Adrenal gland (tissue), 12 donors: ENCODE measurements around the gene VPS35L. TPM values are rescaled to one million over a fixed set of nuclear protein-coding genes. Genes with fewer than 3 reads are reported as not detected.

Experiments
- DNase-seq, 7 donors: peaks; one replicate each; pipeline ENCODE4 v3.0.0-alpha.2; 2019 to 2020
- H3K27ac ChIP-seq, 5 donors: fragments of 200-600 bp; sonication (generic) in 4 of 5; 1 replicate in 3 of 5; 2 replicates in 2 of 5; pipeline versions ENCODE4 v1.5.1 to v1.8.0; 2016 to 2020; ENCODE audit warnings: mild to moderate bottlenecking in 1 of 5
- H3K27me3 ChIP-seq: fragments of 200-600 bp; 2 replicates; pipeline ENCODE4 v1.8.0; 2021
- H3K36me3 ChIP-seq, 2 donors: fragments of 200-600 bp; replicated peaks in 1 of 2; 1 replicate in 1 of 2; 2 replicates in 1 of 2; pipeline versions ENCODE4 v1.5.1 to v1.8.0; 2018 to 2022
- H3K4me1 ChIP-seq, 2 donors: fragments of 200-600 bp; replicated peaks in 1 of 2; 1 replicate in 1 of 2; 2 replicates in 1 of 2; pipeline versions ENCODE4 v1.5.1 to v1.8.0; 2018 to 2021
- H3K4me3 ChIP-seq, 4 donors: fragments of 200-600 bp; sonication (generic) in 3 of 4; one replicate each; pipeline ENCODE4 v1.5.1; 2016 to 2018
- H3K9me3 ChIP-seq, 3 donors: fragments of 200-600 bp; sonication (generic) in 1 of 3; replicated peaks in 1 of 3; 1 replicate in 2 of 3; 2 replicates in 1 of 3; pipeline versions ENCODE4 v1.5.1 to v1.8.0; 2016 to 2021
- POLR2A ChIP-seq, 2 donors: fragments of 450-650 bp; IDR thresholded peaks; one replicate each; pipeline ENCODE4 v1.6.1; 2017; ENCODE audit warnings: antibody characterized with exemption in 2 of 2, mild to moderate bottlenecking in 2 of 2, moderate library complexity in 1 of 2
- WGBS, 4 donors: extraction: QIAGEN DNeasy Blood & Tissue Kit in 2 of 4; methylation state at CpG; one replicate each; pipeline versions ENCODE4 v1.1.5 to v1.1.7; 2013 to 2017; 5-methylcytosine and 5-hydroxymethylcytosine counted together
- intact Hi-C, 2 donors: fragments of 100-400 bp; cut with DNase I; formaldehyde crosslinking; loops; one replicate each; pipeline versions ENCODE4 v1.14.1 to v1.15.0; 2022 to 2023
- polyA plus RNA-seq, 3 donors: library from polyadenylated mRNA; stranded (reverse); fragments of 200-250 nt in 2 of 3; fragments of 350-450 nt in 1 of 3; fragmentation: Illumina TruSeq in 1 of 3; extraction: RNeasy Lipid Tissue Mini Kit (QIAGEN cat#74804) in 1 of 3; gene quantifications; one replicate each; pipeline ENCODE4 v1.2.3, GENCODE V29; 2013 to 2014
- total RNA-seq, 9 donors: library from RNA; depleted of rRNA in 4 of 9; stranded (reverse); fragments of >200 nt in 4 of 9; fragments of 120-200 nt in 1 of 9; fragmentation: NEBNext Ultra II Directional in 1 of 9; extraction: Animal tissue kit (Norgen Biotek cat#: 25700) in 1 of 9; gene quantifications; one replicate each; pipeline versions ENCODE4 v1.1.0 to v1.2.4, GENCODE V29; 2013 to 2023
- TF ChIP-seq, protein P1 (sequence below), 6 experiments: fragments of 450-650 bp in 4 of 6; fragments of 200-600 bp in 2 of 6; sonication (generic) in 1 of 6; IDR thresholded peaks; 1 replicate in 5 of 6; 2 replicates in 1 of 6; pipeline versions ENCODE4 v1.5.1 to v1.8.0; 2016 to 2021; ENCODE audit warnings: antibody characterized with exemption in 6 of 6, mild to moderate bottlenecking in 2 of 6, moderate library complexity in 1 of 6
- donor health status: healthy with polysubstance abuse.
- donor health status: Bipolar disorder and iron deficiency.
- donor health status: DM: yes; HTN: yes; CAD: no.
- donor health status: DM: no; HTN: no; CAD: no.
- donor health status: DM: no; HTN: no; CAD: no.
- donor health status: DM: yes; HTN: yes; CAD: no.

Gene VPS35L
- total and polyA plus RNA-seq, 12 donors = 38.3 to 96.7 (median 66.9) TPM

DNA sequence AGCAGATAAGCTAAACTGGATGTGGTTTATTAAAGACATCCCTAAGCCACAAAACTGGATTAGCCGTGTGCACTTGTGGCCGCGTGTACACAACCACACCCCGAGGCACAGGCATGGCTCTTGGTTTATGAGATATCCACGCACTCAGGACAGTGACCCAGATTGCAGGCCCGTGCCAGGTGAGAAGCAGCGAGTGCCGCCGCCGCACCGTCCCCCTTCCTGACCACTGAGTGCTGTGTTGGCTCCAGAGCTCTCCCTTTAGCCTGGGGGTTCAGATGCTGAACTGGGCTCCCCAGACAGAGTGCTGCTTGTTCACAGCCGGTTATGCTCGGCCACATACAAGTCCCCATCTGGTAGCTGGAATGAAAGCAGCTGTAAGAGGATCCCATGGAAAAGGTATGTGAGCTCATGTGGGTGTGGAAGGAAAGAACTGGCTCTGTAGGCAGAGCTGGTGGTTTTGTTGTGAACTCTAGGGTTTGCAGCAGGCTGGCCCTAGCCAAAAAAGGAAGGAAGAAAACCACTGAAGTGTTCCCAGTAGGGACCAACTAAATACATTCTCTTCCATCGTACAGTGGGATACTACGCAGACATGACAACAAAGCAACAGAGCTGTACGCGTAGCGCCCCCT lies 133.0 kb downstream of the VPS35L start:
- DNase-seq = no peak
- Histone ChIP-seq H3K9me3 (no peaks in the 10 kb centered on the region), H3K4me3 (no peak overlapping the region), H3K4me1 (peaks cover 17 to 24% of the 10 kb centered on the region in 2 donors), H3K27ac (no peak overlapping the region), H3K36me3 (peaks cover 0 to 30% of the 10 kb centered on the region in 2 donors), H3K27me3 (no peaks in the 10 kb centered on the region)
- WGBS, 4 donors = 91 to 97% (median 93%) methylated on average over 17 to 18 of the region's 18 CpGs
- TF ChIP-seq POLR2A (IDR thresholded peaks at IDR 0.05) = no peak
- TF ChIP-seq, protein P1, sequence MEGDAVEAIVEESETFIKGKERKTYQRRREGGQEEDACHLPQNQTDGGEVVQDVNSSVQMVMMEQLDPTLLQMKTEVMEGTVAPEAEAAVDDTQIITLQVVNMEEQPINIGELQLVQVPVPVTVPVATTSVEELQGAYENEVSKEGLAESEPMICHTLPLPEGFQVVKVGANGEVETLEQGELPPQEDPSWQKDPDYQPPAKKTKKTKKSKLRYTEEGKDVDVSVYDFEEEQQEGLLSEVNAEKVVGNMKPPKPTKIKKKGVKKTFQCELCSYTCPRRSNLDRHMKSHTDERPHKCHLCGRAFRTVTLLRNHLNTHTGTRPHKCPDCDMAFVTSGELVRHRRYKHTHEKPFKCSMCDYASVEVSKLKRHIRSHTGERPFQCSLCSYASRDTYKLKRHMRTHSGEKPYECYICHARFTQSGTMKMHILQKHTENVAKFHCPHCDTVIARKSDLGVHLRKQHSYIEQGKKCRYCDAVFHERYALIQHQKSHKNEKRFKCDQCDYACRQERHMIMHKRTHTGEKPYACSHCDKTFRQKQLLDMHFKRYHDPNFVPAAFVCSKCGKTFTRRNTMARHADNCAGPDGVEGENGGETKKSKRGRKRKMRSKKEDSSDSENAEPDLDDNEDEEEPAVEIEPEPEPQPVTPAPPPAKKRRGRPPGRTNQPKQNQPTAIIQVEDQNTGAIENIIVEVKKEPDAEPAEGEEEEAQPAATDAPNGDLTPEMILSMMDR (IDR thresholded peaks at IDR 0.05) = no peak
- intact Hi-C loops = no loop called here

DNA sequence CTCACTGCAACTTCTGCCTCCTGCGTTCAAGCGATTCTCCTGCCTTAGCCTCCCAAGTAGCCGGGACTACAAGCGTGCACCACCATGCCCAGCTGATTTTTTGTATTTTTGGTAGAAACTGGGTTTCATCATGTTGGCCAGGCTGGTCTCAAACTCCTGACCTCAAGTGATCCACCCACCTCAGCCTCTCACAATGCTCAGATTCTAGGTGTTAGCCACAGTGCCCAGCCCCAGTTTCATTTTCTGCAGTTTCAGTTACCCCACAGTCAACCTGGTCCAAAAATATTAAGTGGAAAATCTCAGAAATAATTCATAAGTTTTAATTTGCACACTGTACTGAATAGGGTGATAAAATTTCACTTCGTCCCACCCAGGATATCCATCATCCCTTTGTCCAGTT lies 133.8 kb downstream of the VPS35L start:
- peaks cover 17 to 24% of the 10 kb centered on the region in 2 donors for H3K4me1 ChIP-seq
- WGBS, 4 donors = 92 to 96% (median 95%) methylated on average over 5 of the region's 5 CpGs
- no peak for DNase-seq
- H3K36me3 ChIP-seq = peaks cover 0 to 21% of the 10 kb centered on the region in 2 donors
- no peaks in the 10 kb centered on the region for H3K27me3 ChIP-seq
- H3K27ac ChIP-seq = no peak overlapping the region
- H3K9me3 ChIP-seq = no peaks in the 10 kb centered on the region
- intact Hi-C loops = no loop called here
- no peak for TF ChIP-seq POLR2A (IDR thresholded peaks at IDR 0.05)
- TF ChIP-seq, protein P1 (IDR thresholded peaks at IDR 0.05) = no peak
- H3K4me3 ChIP-seq = no peak overlapping the region

DNA sequence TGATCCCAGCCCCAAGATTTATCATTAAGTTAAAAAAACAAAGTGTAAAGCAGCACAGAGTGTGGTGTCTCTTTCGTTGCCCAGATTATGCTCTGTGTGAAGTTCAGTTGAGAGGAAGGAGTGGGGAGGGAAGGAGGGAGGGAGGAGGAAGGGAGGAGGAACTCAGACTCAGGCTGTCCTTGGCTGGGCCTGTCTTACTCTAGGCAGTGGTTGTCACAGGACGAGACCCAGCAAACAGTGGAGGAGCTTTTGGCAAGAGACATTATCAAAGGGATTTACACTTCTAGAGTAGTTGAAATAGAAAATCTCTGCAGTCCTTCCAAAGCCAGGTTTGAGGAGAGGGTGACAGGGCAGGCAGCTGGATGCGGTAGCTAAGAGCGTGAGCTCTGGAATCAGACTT lies 134.7 kb downstream of the VPS35L start:
- peak in 6 of 7 donors; percentile 50 to 73 (median 62) for DNase-seq
- H3K27me3 ChIP-seq = no peaks in the 10 kb centered on the region
- no peak overlapping the region for H3K4me3 ChIP-seq
- TF ChIP-seq POLR2A (IDR thresholded peaks at IDR 0.05) = no peak
- TF ChIP-seq, protein P1 (IDR thresholded peaks at IDR 0.05) = no peak
- peaks cover 17 to 24% of the 10 kb centered on the region in 2 donors for H3K4me1 ChIP-seq
- H3K27ac ChIP-seq = peak overlapping the region in 3 of 5 donors; percentile 60 to 83 (median 75)
- intact Hi-C loops = no loop called here
- H3K36me3 ChIP-seq = peaks cover 0 to 18% of the 10 kb centered on the region in 2 donors
- H3K9me3 ChIP-seq = no peaks in the 10 kb centered on the region
- 45 to 57% (median 53%) methylated on average over 4 of the region's 4 CpGs for WGBS, 4 donors

DNA sequence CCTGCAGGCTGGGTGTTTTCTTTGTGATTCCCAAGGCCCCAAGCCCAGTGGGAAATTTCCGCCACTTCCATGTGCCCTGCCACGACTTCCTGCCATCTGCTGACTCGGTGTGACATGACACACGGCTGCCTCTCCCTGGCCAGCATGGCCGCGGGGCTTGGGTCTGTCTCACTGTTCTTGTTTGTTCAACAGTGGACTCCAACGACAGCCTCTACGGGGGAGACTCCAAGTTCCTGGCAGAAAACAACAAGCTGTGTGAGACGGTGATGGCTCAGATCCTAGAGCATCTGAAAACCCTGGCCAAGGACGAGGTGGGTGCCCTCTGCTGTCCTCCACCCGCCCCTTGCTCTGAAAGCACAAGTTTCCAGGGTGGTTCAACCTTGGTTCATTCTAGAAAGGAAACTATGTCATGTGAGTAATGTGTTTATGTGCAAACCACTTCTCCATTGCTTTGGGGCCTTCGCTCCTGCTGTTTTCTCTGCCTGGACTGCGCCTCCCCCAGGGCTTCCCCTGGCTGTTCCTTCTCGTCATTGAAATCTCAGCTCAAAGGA lies 135.7 kb downstream of the VPS35L start:
- peak overlapping the region in 4 of 5 donors; percentile 45 to 83 (median 68) for H3K27ac ChIP-seq
- peaks cover 0 to 18% of the 10 kb centered on the region in 2 donors for H3K36me3 ChIP-seq
- no peak overlapping the region for H3K4me3 ChIP-seq
- no peaks in the 10 kb centered on the region for H3K9me3 ChIP-seq
- WGBS, 4 donors = 27 to 36% (median 31%) methylated on average over 11 to 14 of the region's 14 CpGs
- peak in 1 of 2 donors; percentile 7 for TF ChIP-seq POLR2A (IDR thresholded peaks at IDR 0.05)
- TF ChIP-seq, protein P1 (IDR thresholded peaks at IDR 0.05) = no peak
- DNase-seq = peak; percentile 56 to 75 (median 71)
- intact Hi-C loops = no loop called here
- peaks cover 21 to 31% of the 10 kb centered on the region in 2 donors for H3K4me1 ChIP-seq
- H3K27me3 ChIP-seq = no peaks in the 10 kb centered on the region
